Camera-type eye (tissue), 1 donor: ENCODE results near the gene FAM177A1. TPM values are rescaled to one million over a fixed set of nuclear protein-coding genes. Genes with fewer than 3 reads are reported as not detected.

ENCODE experiments used
- total RNA-seq: library from RNA; depleted of rRNA; stranded (reverse); fragments of >200 nt; gene quantifications from one replicate; pipeline ENCODE4 v1.2.3, GENCODE V29; 2014

Gene FAM177A1, protein sequence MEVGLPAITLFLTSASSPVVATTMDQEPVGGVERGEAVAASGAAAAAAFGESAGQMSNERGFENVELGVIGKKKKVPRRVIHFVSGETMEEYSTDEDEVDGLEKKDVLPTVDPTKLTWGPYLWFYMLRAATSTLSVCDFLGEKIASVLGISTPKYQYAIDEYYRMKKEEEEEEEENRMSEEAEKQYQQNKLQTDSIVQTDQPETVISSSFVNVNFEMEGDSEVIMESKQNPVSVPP
- 32.1 TPM for total RNA-seq

DNA sequence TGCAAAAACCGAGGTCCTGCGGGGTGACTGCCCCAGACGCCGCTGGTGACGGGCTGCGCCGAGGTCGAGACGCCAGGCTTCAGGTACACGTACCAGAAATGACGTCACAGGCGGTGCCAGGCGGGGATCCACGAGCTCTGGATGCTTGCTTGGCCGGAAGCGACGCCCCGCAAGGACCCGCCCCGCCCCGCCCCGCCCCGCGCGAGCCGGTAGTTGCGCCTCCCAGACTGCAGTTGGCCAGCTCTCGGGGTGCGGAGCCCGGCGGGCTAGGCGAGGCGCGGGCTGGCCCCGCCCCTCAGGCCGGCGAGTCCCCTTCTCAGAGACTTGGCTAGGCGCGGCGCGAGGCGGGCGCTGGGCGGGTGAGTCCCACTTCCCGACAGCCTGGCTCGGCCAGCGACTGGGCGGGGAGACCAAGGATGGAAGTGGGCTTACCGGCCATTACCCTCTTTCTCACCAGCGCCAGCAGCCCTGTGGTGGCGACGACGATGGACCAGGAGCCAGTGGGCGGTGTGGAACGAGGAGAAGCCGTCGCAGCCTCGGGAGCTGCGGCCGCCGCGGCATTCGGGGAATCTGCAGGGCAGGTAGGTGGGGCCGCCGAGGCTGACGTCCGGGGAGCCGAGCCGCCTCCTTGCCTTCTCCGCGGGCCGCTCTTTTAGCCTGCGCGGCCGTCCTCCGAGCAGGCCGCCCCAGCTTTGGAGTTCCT, at the start of gene FAM177A1:
TSS of gene FAM177A1 (plus strand) at position 225 of the 703 bp plus-strand sequence. CDS start at position 417, 192 bp downstream.

DNA sequence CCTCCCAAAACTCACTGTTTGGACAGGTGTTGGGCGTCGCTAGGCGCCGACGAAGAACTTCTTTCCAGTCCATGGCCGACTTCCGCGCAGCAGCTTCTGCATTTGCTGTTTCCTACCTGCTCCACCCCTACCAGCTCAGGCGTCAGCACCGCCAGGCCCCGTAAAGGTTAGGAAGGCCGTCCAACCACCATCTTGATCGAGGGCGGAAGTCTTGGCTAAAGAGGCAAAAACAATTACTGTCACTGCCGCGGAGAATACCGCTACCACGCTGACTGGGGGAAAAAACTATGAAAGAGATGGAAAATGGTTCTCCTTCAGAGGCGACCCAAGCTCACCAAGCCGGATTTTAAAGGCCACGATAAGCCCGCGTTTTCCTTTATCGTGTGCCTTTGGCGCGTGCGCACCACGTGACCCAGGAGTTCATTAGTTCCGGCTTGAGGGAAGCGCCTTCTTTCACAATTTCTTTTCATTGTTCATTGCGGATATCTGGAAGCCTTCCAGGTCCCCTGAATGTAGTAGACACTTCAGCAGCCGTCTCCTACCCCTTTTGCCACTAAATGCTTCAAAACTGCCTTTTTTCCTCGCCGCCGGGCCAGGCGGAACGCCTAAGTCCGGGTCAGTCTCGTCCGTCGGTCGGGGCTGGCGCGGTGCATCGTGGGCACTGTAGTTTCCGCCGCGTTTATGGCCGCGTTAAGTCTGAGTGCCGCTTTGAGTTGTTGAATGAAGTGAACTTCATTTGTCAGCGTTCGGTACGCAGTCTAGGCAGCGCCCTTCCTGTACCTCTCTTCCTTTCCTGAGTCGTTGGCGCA, 76.0 kb downstream of the FAM177A1 start, which contains the start of the genes PPP2R3C and PRORP:
TSS of gene PPP2R3C (minus strand) at position 104 of the 809 bp plus-strand sequence. CDS start at position 73, 31 bp downstream.
TSS of gene PRORP (plus strand) at position 666 of the 809 bp plus-strand sequence. CDS start 694 bp downstream, outside the sequence.

Other genes starting within 250 kb of the FAM177A1 start
- gene BAZ1A, start 170.9 kb upstream of the FAM177A1 start, total RNA-seq = 31.1 TPM
- gene SRP54, start 63.3 kb upstream of the FAM177A1 start, total RNA-seq = 107 TPM
- gene PPP2R3C, start 75.7 kb downstream of the FAM177A1 start, total RNA-seq = 52.4 TPM
- 22.8 TPM for gene PRORP, start 76.3 kb downstream of the FAM177A1 start, total RNA-seq
- gene PSMA6, start 246.1 kb downstream of the FAM177A1 start, total RNA-seq = 141 TPM